Measurements from ENCODE around the gene SLC38A3.

DNA sequence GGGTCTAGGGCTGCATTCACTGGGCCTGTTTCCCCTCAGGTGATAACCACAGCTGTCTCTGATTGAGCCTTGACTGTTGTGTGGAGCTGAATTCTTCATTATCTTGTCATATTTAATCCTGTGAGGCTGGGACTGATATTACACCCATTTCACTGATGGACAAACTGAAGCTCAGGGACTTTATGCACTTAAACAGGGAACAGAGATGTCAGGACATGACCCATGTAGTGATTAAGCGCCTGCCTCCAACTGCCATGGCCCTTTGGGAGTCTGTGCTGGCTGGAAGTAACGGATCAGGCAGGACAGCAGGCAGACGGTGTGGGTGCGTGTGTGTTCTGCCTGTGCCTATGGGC is 38.4 kb downstream of the SLC38A3 start:
- no peak for TF ChIP-seq JUND (IDR thresholded peaks at IDR 0.05; ENCODE audit: low read length)
- TF ChIP-seq JUN (IDR thresholded peaks at IDR 0.05; ENCODE audit: low read depth, low read length): no peak
- no peak for TF ChIP-seq SP2 (IDR thresholded peaks at IDR 0.05; ENCODE audit: low read length)
- TF ChIP-seq, protein P1, sequence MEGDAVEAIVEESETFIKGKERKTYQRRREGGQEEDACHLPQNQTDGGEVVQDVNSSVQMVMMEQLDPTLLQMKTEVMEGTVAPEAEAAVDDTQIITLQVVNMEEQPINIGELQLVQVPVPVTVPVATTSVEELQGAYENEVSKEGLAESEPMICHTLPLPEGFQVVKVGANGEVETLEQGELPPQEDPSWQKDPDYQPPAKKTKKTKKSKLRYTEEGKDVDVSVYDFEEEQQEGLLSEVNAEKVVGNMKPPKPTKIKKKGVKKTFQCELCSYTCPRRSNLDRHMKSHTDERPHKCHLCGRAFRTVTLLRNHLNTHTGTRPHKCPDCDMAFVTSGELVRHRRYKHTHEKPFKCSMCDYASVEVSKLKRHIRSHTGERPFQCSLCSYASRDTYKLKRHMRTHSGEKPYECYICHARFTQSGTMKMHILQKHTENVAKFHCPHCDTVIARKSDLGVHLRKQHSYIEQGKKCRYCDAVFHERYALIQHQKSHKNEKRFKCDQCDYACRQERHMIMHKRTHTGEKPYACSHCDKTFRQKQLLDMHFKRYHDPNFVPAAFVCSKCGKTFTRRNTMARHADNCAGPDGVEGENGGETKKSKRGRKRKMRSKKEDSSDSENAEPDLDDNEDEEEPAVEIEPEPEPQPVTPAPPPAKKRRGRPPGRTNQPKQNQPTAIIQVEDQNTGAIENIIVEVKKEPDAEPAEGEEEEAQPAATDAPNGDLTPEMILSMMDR (IDR thresholded peaks at IDR 0.05; ENCODE audit: control extremely low read depth in 1 of 3, insufficient read depth in 1 of 3, low read depth in 1 of 3, low read length in 3 of 3): no peak
- peak; percentile 60; the same call in 1 of the 2 replicates for TF ChIP-seq KDM1A (IDR thresholded peaks at IDR 0.05; ENCODE audit: borderline replicate concordance, low read length)
- no peak for TF ChIP-seq ASH2L (IDR thresholded peaks at IDR 0.05; ENCODE audit: low read length)
- TF ChIP-seq CEBPB (IDR thresholded peaks at IDR 0.05; ENCODE audit: low read depth, low read length): no peak
- no peak for TF ChIP-seq TCF12 (IDR thresholded peaks at IDR 0.05; ENCODE audit: low read depth, low read length)
- TF ChIP-seq POLR2A (IDR thresholded peaks at IDR 0.05; ENCODE audit: control extremely low read depth in 1 of 2, low read depth in 2 of 2, low read length in 2 of 2): no peak
- TF ChIP-seq RNF2 (IDR thresholded peaks at IDR 0.05; ENCODE audit: borderline replicate concordance, low read depth, low read length, missing control alignments, poor library complexity, severe bottlenecking): no peak
- no peak for TF ChIP-seq FOSL1 (IDR thresholded peaks at IDR 0.05; ENCODE audit: insufficient read depth, low read depth, low read length)
- no peak for TF ChIP-seq YY1 (IDR thresholded peaks at IDR 0.05; ENCODE audit: low read depth, low read length)
- no peak for TF ChIP-seq SUZ12 (IDR thresholded peaks at IDR 0.05; ENCODE audit: low read length)

Data from H1 (cell line).